GM10847 (cell line): ENCODE results near the gene CADPS.

Source experiments
- POLR2A ChIP-seq: IDR thresholded peaks from 2 replicates; pipeline ENCODE4 v1.6.1; 2011; ENCODE audit not compliant: insufficient read length; ENCODE audit errors: extremely low read depth

Gene CADPS

GRCh38 chr3:62797132-62797531, 78.1 kb downstream of the CADPS start:
- TF ChIP-seq POLR2A, result no peak

GRCh38 chr3:62795978-62796657, 79.1 kb downstream of the CADPS start:
- no peak for TF ChIP-seq POLR2A

DNA sequence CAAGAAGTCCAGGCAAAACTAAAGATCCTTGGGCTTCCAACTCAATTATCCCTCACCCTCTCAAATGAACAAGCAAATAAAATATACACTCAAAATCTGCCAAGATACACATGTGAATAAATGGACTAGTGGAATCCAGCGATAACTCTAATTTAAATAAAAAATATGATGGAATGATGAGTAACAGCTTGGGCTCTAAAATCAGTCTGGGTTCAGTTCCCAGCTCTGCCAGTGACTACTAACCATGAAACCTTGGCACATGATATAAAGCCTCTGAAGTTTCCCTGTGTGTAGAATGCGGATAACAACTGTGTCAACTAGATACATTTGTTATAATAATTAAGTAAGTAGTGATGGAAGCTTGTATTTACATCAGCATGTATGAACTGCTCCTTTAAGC, 81.3 kb downstream of the CADPS start:
- no peak for TF ChIP-seq POLR2A

DNA sequence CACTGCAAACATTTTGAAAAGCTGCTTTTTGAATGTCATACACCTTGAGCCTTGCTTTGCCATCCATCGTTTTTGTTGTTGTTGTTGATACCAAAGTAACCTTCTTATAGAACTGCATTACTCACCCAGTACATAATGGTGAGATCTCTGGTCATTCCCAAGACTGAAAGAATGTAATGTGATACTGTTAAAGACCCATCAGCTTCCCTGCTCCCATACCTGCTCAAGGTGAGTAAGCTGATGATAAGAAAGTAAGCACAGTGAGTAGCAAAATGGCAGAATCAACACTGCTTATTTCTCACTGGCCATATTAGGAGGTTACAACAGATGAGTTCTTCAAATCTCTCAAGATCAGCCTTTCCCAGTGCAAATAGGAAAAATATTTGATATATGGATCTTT, 89.8 kb downstream of the CADPS start:
- TF ChIP-seq POLR2A, result no peak

DNA sequence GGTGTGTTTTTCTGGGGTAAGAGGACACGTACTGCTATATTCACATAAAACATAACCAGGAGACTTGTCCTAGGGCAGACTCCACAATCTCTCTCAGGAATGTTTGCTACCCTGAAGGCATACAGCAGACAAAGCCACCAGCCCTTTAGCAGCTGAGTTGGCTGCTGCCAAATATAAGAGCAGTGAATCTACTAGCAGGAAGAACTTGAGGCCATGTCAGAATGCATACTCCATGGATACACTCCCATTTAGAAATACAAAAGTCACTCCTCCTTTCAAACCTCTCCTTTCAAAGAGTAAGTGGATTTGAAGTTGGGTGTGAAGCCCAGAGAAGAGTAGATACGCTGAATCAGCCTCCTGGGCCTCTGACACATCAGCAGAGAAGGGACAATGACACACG, 94.1 kb downstream of the CADPS start:
- no peak for TF ChIP-seq POLR2A

- TF ChIP-seq POLR2A, result no peak
Observed at GRCh38 chr3:62777674-62778073, 97.5 kb downstream of the CADPS start.

DNA sequence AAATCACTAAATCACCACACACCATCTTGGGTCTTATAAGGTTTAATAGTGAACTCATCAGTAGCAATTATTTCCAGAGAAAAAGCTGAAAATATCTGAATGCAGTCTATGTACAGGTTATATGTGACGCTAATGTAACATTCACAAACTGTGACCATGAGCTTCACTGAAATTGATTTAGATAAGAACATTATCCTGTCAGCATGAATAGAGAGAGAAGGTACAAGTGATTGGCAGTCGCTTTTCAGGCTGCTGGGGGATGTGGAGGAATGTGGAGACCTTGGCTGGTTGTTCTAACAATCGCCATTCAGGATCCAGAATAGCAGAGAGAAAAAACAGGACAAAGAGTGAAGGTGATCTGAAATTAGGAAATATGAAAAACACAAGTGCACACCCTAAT, 98.1 kb downstream of the CADPS start:
- TF ChIP-seq POLR2A, result no peak

GRCh38 chr3:62774221-62774620, 101.0 kb downstream of the CADPS start:
- TF ChIP-seq POLR2A, result no peak

DNA sequence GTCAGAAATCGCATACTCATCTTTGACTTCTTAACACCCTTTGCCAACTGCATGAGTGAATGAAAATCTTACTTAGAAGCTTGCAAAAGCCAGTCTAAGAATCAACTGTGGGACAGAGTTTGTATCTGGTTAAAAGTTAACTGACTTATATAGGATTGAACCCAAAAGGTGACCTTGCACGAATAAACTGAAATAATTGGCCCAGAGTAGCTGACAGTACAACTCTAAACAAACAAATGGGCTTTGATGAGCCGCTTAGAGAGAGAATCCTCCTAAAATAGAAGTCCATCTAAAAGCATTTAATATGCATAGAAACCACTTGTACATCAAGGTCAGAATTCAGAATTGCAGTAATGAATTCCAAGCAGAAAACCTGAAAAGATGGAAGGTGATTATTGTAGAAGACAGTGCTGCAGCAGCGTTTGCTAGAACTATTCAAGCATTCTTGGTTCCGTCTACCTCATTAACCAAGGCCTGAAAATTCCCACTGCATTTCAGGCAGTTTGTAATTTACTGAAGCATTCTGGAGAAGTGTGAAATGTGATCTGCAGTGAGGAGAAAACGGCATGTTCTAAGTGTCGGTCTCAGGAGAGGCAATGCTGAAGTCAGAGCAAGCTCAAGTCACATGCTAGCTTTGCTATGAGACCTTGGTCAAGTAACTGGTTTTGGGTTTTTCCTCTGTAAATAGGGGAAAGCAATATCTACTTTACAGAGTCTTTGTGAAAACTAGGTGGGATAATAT, 103.7 kb downstream of the CADPS start:
- TF ChIP-seq POLR2A, result no peak

GRCh38 chr3:62768896-62769295, 106.3 kb downstream of the CADPS start:
- no peak for TF ChIP-seq POLR2A

DNA sequence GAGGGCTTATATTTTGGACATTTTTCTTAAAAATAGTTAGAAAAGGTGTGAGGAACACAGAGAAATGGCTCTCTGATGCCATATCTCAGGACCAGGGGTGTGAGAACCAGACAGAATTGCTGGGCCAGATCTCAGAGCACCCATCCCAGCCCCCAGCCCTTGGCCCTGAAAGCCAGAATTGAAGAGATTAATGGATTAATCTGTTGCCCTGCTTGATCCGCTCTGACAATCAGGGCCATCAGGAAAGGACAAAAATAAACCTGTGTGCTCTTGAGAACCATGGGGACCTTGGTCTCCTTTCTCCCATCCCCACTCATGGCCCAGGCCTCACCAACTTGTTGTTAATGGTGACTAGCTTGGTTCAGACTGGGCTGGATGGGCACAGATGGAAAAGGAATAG, 113.5 kb downstream of the CADPS start:
- TF ChIP-seq POLR2A, result no peak

GRCh38 chr3:62761311-62761710, 113.9 kb downstream of the CADPS start:
- TF ChIP-seq POLR2A, result no peak

GRCh38 chr3:62758296-62759066, 116.7 kb downstream of the CADPS start:
- TF ChIP-seq POLR2A, result no peak

GRCh38 chr3:62757045-62757444, 118.2 kb downstream of the CADPS start:
- no peak for TF ChIP-seq POLR2A

GRCh38 chr3:62755285-62755684, 119.9 kb downstream of the CADPS start:
- no peak for TF ChIP-seq POLR2A

GRCh38 chr3:62749657-62750056, 125.6 kb downstream of the CADPS start:
- TF ChIP-seq POLR2A, result no peak
